G401 (cell line): ENCODE data around the gene ADRA2A. TPM values are rescaled to one million over a fixed set of nuclear protein-coding genes. Genes with fewer than 3 reads are reported as not detected.

Experiments used
- DNase-seq: peaks from one replicate; pipeline ENCODE4 v3.0.0-alpha.2; 2015; ENCODE audit warnings: low spot score
- in situ Hi-C: cut with HindIII; loops from 2 replicates; pipeline ENCODE4 v1.10.0; 2016; ENCODE audit warnings: low sequenced_read_pairs, mixed read lengths
- total RNA-seq: library from RNA; depleted of rRNA; stranded (reverse); fragments of >200 nt; shearing (Covaris generic); gene quantifications from 2 replicates; pipeline ENCODE4 v1.2.3, GENCODE V29; 2014; rRNA removed

ADRA2A gene
- total RNA-seq, 1 experiment from 2014 or later, result not detected

DNA sequence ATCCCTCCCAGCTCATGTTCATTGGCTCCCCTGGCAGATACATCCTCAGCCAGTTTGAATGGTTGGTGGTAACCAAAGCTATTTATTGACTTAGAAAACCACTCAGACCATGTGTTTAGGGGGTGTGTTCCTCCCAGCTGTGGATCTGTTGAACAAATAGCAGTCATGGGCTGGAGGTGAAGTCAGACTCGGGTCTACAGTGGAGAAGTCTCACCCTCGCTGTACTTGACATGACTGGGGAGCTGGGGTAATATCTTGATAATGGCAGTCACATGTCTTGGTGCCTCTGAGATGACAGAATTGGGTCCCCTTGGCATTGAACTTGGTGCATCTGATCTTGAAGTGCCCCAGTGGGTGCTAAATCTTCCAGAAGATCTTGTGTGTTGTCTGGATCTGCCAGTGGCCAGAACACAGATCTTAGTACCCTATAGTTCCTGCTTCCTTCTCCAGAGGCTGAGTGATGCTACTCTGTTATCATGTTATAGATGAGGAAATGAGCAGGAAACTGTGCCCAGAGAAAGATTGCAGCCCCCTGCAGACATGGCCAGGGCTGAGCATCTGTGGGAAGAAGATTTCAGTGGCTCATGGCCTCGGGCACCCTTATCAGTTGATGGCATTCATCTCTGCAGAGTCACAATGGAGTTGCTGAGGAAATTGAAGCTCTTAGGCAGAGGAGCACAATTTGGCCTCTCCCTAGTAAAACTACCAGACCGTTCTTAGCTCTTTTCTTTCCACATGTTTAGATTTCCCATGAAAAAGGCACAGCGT is 50.4 kb downstream of the ADRA2A start:
- no peak for DNase-seq
- in situ Hi-C loops, result no loop called here

GRCh38 chr10:111128331-111129180 is 51.7 kb downstream of the ADRA2A start:
- no peak for DNase-seq
- in situ Hi-C loops, result no loop called here

DNA sequence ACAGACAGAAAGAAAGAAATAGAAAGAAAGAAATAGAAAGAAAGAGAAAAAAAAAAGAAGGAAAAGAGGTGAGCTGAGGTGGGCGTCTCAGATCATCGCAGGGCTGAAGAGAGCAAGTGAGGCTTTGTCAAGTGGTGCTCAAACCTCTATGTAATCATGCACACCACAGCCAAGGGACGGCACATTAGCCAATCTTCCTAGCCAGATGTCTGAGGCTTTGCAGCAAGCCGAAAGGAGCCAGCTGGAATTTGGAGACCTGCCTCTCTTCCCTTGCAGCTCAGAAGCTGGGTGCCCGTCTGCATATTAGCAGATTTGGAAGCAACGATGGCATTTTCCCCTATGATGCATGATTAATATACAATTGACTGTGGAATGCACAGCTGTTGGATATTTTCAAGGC is 52.5 kb downstream of the ADRA2A start:
- no peak for DNase-seq
- in situ Hi-C loops, result no loop called here

- in situ Hi-C loops, result no loop called here
- no peak for DNase-seq
These were observed 53.6 kb downstream of the ADRA2A start for GRCh38 chr10:111130471-111130870.

Other genes starting within 250 kb of the ADRA2A start
- 10.8 and 43.0 TPM in 2 replicates for gene PDCD4, start 205.1 kb upstream of the ADRA2A start, total RNA-seq
- gene BBIP1, start 157.8 kb upstream of the ADRA2A start, total RNA-seq, result 18.7 and 20.5 TPM in 2 replicates
- 9.4 and 14.2 TPM in 2 replicates for gene SHOC2, start 157.4 kb upstream of the ADRA2A start, total RNA-seq